Activated CD4-positive, CD25-positive, alpha-beta regulatory T cell (primary cell): ENCODE results near the gene HNRNPLL.

Experiments used
- DNase-seq, 4 experiments: peaks; one replicate each; lab custom pipeline; 2025; lab: John Stamatoyannopoulos, UW

The HNRNPLL gene

DNA sequence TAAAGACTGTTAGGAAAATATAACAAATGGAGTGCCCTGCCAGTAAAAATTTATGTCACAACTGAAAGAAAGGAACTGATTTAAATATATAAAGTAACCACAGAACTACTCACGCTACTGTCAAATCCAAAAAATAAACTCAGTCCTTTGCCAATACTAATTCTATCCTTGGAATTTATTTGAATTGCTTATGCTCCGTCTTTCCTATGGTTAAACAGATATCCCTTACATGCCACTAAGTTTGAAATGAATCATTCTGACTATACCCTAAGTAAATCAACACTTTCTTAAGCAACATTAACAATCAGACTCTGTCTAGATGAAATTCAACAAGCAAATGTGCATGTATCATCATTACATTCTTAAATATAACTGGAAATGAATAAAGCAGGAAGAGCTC is 9.8 kb downstream of the HNRNPLL start:
- DNase-seq: no peak

DNA sequence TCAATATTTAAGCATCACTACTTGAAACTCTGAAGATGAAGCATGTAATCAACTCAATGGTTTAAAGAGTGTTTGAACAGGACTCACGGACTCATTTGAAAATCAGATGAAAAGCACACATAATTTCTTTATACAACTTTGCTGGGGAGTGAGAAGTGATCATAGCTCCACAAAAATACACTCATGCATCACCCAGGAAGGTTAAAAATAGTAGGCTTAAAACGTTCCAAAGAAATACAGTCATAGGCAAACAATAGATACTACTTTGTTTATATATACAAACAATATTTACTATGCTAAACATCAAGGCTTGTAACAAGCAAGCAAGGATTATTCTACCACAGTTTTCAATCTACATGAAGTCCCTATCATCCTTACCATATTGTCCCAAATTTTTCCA is 11.6 kb downstream of the HNRNPLL start:
- no peak for DNase-seq

DNA sequence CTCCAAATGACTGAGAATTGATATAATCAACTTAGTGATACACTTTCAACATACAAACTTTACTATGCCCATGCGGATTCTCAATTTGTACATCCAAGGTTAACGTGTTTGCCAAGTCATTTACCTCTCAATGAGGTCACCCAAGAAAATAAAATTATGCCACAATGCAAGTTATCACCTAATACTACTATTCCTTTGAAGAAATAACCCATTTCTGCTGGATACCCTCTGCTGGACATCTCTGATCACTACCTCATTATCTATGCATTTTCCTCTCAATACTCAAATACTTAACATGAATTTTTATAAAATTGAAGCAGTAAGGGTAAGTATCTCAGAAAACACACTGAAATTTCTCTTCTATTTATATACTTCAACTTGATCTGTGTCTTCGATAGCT is 12.7 kb downstream of the HNRNPLL start:
- no peak for DNase-seq

DNA sequence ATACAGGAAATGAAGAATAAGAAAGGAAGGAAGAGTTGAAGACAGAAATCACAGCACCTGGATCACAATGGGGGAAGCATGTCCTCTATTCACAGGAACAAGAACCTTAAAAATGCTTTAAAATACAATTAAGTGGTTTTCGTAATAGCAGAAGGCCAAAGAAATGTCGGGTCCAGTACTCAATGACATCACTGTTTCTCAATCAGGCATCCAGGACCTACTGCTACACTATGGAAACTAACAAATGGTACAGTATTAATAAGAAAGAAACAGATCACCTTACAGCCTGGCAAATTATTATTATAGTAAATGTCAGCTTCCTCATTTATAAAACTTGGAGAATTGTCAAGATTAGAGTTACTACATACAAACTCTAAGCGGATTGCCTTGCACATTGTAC is 15.8 kb downstream of the HNRNPLL start:
- no peak for DNase-seq

DNA sequence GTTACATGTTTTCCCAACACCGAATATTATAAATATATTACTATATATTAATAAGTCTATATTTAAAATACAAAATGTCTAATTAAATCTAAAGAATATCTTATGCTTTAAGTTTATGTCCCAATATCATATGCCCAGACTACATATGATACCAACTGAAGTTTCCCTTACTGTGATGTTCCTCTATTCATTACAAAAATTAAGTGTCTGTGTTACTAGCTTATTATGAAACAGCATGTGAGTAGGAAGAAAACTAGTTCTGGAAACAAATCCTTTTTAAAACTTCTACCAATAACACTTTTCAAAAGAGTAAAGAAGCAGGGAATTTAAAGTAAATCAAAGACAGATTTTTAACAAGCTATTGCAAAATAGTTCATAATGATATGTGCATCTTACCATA is 17.8 kb downstream of the HNRNPLL start:
- no peak for DNase-seq

DNA sequence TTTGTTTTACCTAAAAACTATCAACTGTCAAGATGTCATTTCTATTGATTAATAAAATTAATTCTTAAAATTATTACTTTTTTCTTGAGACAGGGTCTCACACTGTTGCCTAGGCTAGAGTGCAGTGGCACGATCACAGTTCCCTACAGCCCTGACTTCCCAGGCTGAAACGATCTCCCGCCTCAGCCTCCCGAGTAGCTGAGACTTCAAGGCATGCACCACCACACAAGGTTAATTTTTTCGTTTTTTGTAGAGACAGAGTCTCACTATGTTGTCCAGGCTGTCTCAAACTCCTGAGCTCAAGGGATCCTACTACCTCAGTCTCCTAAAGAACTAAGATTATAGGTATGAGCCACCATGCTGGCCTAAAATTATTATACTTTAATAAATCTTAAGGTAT is 18.7 kb downstream of the HNRNPLL start:
- no peak for DNase-seq

DNA sequence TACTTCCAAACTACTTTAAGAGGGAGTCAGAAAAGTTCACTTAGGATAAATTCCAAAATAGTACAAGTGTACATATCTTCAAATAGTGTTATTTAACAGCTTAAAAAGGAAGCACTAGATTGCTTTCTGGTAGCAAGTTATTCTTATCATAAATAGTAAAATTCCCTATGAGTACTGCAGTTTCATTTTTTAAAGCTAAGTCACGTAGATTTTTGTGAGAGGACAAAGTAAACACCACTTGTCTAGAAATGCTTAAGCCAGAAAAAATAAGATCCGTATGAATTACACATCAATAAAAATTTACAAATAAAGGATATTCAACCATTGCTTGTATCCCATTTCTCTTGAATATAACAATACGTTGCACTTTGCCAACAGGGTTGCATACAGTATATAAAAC is 19.2 kb downstream of the HNRNPLL start:
- DNase-seq: no peak

DNA sequence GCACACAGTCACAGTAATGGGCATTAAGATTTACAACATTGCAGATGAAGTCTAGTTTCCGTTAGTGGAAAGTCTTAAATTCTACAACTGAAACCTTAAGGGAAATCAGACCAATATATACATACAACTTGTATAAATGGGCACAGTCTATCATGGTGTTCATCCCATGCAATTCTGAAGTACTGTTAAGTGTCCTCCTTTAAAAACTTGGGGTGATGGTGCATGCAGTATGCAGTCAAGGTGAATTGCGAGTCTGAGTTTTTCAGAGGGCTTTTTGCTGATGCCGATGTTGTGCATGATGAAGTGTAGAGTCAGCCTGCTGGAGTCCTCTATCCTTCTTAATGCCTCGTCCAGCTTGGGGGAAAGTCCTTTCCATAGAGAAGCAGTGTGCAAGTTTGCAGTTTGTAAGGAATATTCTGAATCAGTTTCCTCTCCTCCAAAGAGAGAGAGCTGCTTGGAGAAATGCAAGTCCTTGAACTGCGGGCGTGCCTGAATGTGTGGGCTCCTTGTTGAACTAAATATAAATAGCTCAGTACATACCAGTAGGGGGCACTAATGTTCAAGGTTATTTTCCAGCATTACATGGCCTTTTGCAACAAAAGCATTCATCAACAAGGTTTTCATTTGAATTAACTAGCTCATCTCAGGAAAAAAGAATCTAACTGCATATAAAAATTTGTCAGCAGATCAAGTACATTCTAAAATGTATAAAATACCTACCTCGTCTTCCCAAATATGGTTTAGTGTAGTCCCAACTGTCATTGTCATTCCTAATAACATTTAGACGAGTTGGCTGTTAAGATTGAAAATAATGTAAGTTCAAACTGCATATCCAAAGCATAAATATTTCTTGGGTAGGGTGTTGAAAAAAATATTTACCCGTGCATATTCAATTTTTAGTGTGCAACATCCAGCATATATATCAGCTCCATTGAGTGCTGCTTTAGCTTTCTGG is 21.3 kb downstream of the HNRNPLL start:
- DNase-seq: peak in 2 of 4 experiments; percentile 3 to 12

DNA sequence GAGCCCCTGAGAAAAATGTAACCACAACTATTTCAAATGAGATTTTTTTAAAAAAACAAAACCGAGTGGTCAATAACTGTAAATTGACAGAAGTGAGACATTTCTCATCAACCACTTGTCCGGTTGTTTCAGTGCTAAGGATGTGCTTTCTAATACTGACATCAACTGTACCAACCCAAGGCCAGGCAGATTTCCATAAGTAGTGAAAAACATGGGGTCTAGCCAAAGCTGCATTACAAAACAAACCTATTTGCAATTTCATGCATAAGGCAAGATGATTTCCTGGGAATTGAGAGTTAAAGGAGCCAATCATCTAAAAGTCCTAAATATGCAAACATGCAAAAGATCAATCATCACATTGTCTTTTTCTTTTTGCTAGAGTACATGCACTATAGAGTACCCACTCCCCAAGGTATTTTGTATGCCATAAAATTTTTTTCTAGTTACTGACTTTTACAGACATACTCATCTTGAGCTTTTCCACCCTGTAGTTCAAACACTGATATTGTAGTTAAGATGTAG is 22.6 kb downstream of the HNRNPLL start:
- no peak for DNase-seq

DNA sequence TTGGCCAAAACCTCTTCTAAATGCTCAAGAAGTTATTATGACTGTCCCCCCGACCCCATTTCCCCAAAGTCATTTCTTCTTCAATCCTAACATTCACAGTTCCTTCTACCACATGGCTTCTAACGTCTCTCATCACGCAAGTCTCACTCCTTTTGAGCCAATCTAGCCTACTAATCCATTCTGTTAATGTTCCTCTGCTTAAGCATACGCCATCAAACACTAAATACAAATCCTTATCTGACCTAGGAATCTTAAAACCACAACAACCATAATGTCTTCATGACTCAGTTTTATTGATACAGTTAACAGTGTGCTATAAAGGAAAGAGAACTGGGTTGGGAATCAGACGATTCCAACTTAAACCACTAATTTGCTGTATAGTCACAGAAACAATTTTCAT is 23.9 kb downstream of the HNRNPLL start:
- no peak for DNase-seq

DNA sequence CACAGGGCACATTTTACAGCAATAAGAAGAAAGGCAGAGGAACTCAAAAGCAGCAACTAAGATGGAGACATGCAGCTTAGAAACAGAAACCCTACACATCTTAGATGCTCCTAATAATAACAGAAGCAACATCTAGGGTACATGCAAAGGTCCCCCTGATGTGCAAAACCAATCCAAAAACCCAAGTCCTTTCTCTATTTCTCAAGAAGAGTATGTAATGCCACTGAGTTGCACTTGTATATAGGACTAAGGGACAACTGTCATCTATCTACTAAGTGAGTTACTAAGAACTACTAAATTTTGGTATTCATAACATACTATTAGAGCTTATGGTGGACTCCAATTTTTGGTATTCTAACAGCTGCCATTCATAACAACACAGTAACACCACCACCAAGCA is 28.4 kb downstream of the HNRNPLL start:
- no peak for DNase-seq

DNA sequence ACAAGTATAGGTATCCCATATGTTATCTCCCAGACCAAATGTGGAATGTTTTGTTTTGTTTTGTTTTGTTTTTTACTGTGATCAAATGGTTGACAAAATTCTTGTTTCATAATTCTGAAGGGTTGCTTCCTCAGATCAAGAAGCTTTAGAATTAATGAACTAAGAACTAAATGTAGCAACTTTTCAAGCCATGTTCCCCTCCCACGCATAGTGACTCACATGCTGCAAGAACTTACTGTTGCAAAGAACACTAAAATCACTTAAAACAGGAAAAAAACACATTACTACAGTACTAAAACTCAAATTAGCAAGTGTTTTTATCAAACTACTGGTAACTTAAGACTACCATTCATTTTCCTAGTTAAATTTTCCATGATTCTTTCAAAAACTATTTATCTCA is 30.6 kb downstream of the HNRNPLL start:
- no peak for DNase-seq

DNA sequence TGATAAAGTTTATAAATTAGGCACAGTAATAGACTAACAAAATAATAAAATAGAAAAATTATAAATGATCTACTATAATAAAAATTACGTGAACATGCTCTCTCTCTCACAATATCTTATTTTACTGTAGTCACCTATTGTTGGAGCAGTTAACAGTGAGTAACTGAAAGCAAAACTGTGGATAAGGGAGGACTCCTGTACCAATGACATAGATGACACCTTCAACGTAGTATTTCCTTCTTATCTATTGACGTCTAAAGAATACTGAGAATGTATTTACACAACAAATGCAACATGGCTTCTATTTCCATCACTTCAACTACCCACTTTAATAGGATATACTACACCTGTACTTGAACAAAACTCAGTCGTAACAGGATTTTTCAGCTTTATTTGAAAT is 31.5 kb downstream of the HNRNPLL start:
- DNase-seq: no peak

DNA sequence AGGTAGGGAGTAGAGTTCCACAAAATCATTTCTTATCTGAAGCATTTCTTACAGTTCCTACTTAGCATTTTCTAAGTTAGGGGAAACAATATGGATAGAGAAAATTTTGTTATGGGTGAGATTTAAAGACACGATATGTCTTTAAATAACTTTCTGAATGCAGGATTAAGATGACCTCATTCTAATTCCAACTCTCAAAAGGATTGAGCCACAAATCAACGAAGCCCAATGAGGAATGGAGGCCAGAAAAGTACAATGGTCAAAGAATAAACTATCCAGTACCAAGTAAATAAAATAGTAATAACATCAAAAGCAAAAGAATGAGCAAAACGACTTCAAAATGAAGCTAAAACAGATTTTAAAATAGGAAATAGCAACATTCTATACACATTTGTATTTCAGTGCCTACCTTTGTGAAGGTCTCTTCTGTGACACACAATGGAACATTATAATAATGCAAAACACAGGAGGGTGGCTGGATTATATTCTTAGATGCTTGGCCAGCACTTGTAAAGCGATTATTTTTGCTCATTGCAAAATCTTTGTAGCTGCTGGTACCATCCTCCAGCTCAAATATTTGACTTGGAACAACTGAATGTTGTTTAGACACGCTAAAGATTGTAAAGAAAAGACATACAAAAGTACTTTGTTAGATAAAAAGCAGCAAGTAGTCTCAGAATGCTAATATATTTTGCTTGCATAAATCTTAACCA is 33.8 kb downstream of the HNRNPLL start:
- DNase-seq: no peak

DNA sequence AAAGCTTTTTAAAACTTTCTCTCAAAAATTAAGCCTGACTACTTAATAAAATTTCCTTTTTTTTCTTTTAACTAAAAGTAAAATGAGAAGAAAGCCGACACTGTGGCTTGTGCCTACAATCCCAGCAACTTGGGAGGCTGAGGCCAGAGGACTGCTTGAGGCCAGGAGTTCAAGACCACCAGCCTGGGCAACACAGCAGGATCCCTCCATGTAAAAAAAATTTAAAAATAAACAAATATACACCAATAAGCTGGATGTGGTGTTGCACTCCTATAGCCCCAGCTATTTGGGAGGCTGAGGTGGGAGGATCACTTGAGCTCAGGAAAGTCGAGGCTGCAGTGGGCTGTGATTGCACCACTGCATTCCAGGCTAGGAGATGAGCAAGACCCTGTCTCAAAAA is 37.4 kb downstream of the HNRNPLL start:
- no peak for DNase-seq

DNA sequence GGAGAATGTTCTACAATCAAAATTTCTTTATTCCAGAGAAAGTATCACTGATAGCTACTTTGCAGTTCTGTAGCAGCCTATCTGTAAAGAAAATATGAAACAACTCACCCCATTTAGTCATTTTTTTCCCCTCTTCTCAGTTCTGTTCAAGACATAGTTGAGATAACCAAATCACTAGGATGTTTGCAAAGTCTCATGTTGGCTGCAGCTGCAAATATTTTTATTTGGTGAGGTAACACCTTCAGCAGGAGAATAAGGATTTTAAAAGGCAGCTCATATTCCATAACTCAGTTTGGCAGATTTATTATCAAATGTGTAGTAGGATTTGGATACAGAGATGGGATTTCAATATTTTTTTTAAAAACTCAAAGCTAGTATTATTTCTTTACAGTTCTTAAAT is 41.0 kb downstream of the HNRNPLL start:
- DNase-seq: no peak

DNA sequence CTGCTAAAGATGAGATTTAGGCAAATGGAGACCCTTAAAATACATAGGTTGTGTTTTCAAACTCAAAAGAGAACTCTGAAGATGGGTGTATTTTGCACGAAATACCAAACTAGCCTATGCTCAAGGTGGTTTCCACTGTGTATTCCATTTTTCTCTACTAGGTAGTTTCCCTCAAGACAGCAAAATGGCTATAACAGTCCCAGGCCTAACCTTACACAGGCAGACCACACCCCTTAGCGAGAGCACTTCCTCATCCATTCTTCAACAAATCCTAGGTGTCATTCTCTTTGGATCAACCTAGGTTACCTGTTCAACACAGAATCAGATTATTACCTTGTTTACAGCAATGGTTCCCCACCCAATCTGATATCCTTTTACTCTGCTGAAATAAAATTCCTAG is 42.6 kb downstream of the HNRNPLL start:
- no peak for DNase-seq

DNA sequence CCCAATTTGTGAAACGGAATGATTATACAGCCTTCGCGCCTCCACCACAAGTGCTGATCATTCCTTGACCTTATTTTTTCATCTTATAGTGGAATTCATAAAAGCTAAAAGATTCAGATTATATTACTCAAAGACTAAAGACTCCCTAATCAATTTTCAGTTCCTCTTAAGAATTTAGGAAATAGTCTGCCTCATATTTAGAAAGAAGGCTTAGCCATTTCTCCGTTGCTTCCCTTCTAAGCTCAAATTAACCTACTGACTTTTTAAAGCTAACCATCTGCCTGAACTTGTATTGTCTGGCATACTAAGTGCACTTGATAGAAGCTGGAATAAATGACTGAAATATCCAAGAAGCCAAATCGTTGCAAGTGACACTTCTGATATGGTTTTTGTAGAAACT is 44.7 kb downstream of the HNRNPLL start:
- no peak for DNase-seq

DNA sequence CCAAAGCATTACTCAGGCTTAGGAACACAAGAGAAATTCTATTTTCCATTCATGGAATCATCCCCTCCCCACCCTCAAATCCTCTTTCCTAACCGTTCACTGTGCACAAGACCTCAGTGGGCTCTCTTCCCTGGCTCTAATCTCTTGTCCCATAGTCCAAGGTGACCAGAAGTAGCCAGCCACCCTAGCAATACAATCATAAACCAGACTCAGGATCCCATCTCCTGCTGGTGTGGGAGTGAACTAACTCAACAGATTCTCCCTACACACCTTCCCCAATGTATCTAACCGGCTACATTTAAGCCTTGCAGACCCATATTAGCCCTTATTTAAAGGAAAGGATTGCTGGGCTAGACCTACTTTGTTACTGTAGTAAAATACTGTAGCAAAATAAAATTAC is 45.5 kb downstream of the HNRNPLL start:
- no peak for DNase-seq

DNA sequence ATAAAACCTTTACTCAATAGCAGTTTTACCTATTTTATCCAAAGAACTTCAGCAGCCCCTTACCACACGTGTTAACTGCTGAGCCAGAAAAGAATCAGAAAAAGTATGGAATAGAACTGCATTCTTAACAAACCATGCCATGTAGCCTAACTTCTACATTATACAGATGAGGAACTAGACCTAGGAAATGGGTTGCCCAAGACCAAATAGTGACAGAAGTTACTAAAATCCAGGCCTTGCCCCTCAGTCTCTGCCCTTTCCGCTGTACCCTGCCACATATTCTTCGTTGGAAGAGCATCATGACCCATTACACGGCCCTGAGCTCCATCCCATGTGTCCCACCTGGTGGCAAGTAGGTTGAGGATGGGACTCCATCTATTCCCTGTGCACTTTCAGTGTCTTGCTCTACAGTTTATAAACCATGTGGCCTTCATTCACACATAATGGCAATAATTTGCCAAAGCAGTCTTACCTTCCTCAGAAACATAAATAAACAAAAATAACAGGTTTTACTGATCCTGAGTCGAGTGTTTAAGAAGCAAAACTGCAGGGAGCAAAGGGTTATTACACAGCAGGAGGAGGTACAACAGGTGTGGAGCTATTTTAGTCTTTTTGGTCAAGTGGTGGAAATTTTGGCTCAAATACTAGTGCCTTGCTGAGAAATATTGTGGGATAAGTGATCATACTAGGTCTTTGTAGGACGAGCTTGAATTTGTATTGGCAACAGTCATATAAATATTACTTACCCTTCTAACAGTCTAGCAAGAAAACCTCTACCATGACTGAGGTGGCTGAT is 46.5 kb downstream of the HNRNPLL start:
- DNase-seq: no peak

DNA sequence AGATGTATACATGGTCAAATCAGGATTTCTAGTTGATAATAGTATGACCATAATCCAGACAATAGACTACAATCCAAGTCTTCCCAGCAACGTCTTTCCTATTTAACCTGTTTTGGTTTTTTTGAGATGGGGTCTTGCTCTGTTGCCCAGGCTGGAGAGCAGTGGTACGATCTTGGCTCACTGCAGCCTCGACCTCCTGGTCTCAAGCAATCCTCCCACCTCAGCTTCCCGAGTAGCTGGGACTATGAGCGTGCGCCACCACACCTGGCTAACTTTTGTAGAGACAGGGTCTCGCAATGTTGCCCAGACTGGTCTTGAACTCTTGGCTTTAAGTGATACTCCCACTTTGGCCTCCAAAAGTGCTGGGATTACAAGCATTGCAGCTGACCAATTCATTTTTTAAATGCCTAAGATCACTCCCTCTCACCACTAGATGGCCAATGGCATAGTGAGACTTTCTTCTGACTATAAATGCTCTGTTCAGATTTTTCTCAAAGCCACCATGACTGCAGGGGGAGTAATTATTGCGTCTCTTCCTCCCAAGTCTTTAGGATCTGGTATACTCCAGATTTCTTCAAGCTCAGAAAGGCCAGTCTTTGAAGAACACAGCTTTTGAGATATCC is 47.6 kb downstream of the HNRNPLL start:
- DNase-seq: no peak

DNA sequence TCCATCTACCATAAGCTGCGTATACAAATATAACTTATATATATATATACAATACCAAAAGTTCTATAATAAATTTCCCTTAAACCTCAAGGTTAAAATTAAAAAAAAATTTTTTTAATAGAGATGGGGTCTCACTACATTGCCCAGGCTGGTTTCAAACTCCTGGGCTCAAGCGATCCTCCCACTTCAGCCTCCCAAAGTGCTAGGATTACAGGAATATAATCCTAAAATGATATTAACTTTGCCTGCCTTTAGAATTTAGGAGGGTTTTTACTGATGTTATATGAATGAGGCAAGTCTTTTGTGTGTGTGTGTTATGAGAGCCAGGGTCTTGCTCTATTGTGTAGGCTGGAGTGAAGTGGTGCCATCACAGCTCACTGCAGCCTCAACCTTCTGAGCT is 49.2 kb downstream of the HNRNPLL start:
- no peak for DNase-seq
